PC-9 (cell line): ENCODE measurements around the gene TLR3. TPM values are rescaled to one million over a fixed set of nuclear protein-coding genes. Genes with fewer than 3 reads are reported as not detected.

Source experiments
- BruUV-seq: library from RNA; stranded (reverse); fragments of 400-500 nt; replicated peaks from 2 replicates; lab custom pipeline; 2021; lab: Mats Ljungman, UMichigan
- CTCF ChIA-PET: fragments of 300-600 bp; sonication (Branson Sonifier 250); formaldehyde crosslinking; loops from one replicate; lab custom pipeline; 2022; ENCODE audit warnings: antibody characterized with exemption; lab: Charles Lee
- POLR2A ChIA-PET: fragments of 300-600 bp; sonication (Branson Sonifier 250); formaldehyde crosslinking; loops from one replicate; lab custom pipeline; 2022; ENCODE audit warnings: antibody characterized with exemption; ENCODE audit not compliant: unreplicated experiment; lab: Charles Lee
- DNase-seq, 2 experiments: peaks; one replicate each; pipeline versions ENCODE4 v3.0.0 to v3.0.0-alpha.2; 2015 to 2022; ENCODE audit warnings: mixed read lengths in 1 of 2
- H2AFZ ChIP-seq: fragments of 200-600 bp; sonication (generic); 2 replicates; pipeline ENCODE4 v1.8.1; 2017; ENCODE audit warnings: antibody characterized with exemption
- H3F3A ChIP-seq: fragments of 200-600 bp; sonication (generic); 2 replicates; pipeline ENCODE4 v1.8.1; 2017; ENCODE audit warnings: antibody characterized with exemption, mild to moderate bottlenecking, low read depth; ENCODE audit not compliant: insufficient read depth
- H3K27ac ChIP-seq: fragments of 200-600 bp; sonication (generic); 2 replicates; pipeline ENCODE4 v1.6.1; 2016; ENCODE audit warnings: mixed run types
- H3K27me3 ChIP-seq: fragments of 200-600 bp; sonication (generic); 2 replicates; pipeline ENCODE4 v1.6.1; 2016; ENCODE audit warnings: low read depth, mixed run types; ENCODE audit not compliant: insufficient read depth
- H3K36me3 ChIP-seq: fragments of 200-600 bp; sonication (generic); 2 replicates; pipeline ENCODE4 v1.6.1; 2016; ENCODE audit warnings: low read depth, mixed run types
- H3K4me1 ChIP-seq: fragments of 200-600 bp; sonication (generic); replicated peaks from 2 replicates; pipeline ENCODE4 v1.6.1; 2016; ENCODE audit warnings: mixed run types; ENCODE audit not compliant: insufficient read depth
- H3K4me2 ChIP-seq: fragments of 200-600 bp; sonication (generic); 2 replicates; pipeline ENCODE4 v1.6.1; 2017; ENCODE audit warnings: mixed run types
- H3K4me3 ChIP-seq: fragments of 200-600 bp; sonication (generic); 2 replicates; pipeline ENCODE4 v1.6.1; 2016; ENCODE audit warnings: mixed run types
- H3K79me2 ChIP-seq: fragments of 200-600 bp; sonication (generic); 2 replicates; pipeline ENCODE4 v1.6.1; 2017; ENCODE audit warnings: low read depth, mixed run types
- H3K9me2 ChIP-seq: fragments of 200-600 bp; sonication (generic); 2 replicates; pipeline ENCODE4 v1.8.1; 2017; ENCODE audit warnings: mild to moderate bottlenecking; ENCODE audit not compliant: insufficient read depth
- H3K9me3 ChIP-seq: fragments of 200-600 bp; sonication (generic); 2 replicates; pipeline ENCODE4 v1.8.1; 2016; ENCODE audit warnings: low read depth; ENCODE audit not compliant: insufficient read depth
- H4K20me1 ChIP-seq: fragments of 200-600 bp; sonication (generic); 2 replicates; pipeline ENCODE4 v1.8.1; 2017; ENCODE audit not compliant: insufficient read depth
- CTCF ChIP-seq: fragments of 200-600 bp; sonication (generic); conservative IDR thresholded peaks from 2 replicates; pipeline ENCODE4 v1.6.1; 2017; ENCODE audit warnings: mixed run types, antibody characterized with exemption, mild to moderate bottlenecking, moderate library complexity
- EZH2 ChIP-seq: fragments of 200-600 bp; sonication (generic); IDR thresholded peaks from 2 replicates; pipeline ENCODE4 v1.8.0; 2017; ENCODE audit warnings: antibody characterized with exemption, low read depth
- intact Hi-C: fragments of 100-400 bp; cut with micrococcal nuclease; formaldehyde crosslinking; loops from one replicate; pipeline ENCODE4 v1.10.0; 2022; ENCODE audit not compliant: unreplicated experiment
- total RNA-seq: library from RNA; stranded (reverse); gene quantifications from 2 replicates; pipeline ENCODE4 v1.2.3, GENCODE V29; 2021

TLR3 gene
- total RNA-seq, 1 experiment from 2014 or later, result 10.3 TPM

- H3F3A ChIP-seq, result no peaks in the 10 kb centered on the region
- intact Hi-C loops, result no loop called here
- no peaks in the 10 kb centered on the region for H3K79me2 ChIP-seq
- ChIA-PET POLR2A (no interaction called here), CTCF (no interaction called here)
- no peak for DNase-seq
- H3K27ac ChIP-seq, result no peak overlapping the region
- no TSS peak for BruUV-seq
- H3K4me2 ChIP-seq, result no peak overlapping the region
- no peaks in the 10 kb centered on the region for H4K20me1 ChIP-seq
- no peaks in the 10 kb centered on the region for H3K36me3 ChIP-seq
- no peaks in the 10 kb centered on the region for H3K9me3 ChIP-seq
- H3K4me1 ChIP-seq, result peaks cover 9% of the 10 kb centered on the region
- TF ChIP-seq CTCF, result no peak
- no peak for TF ChIP-seq EZH2
- H3K27me3 ChIP-seq, result no peaks in the 10 kb centered on the region
- H3K9me2 ChIP-seq, result no peaks in the 10 kb centered on the region
- H3K4me3 ChIP-seq, result no peak overlapping the region
- H2AFZ ChIP-seq, result no peak overlapping the region
These were observed 5.2 kb downstream of the TLR3 start for GRCh38 chr4:186074189-186074588.

GRCh38 chr4:186078981-186079638 is 10.2 kb downstream of the TLR3 start:
- Histone ChIP-seq H3K4me2 (peak overlapping the region; percentile 51), H3K27me3 (no peaks in the 10 kb centered on the region), H3K4me1 (peaks cover 16% of the 10 kb centered on the region), H3F3A (no peaks in the 10 kb centered on the region), H3K9me3 (no peaks in the 10 kb centered on the region), H3K79me2 (no peaks in the 10 kb centered on the region), H3K36me3 (no peaks in the 10 kb centered on the region), H2AFZ (0 out of 2 replicates have a peak overlapping the region, but pooled peaks have one; percentile 33), H4K20me1 (no peaks in the 10 kb centered on the region), H3K4me3 (peak overlapping the region; percentile 36; the same call in 1 of the 2 replicates), H3K27ac (no peak overlapping the region), H3K9me2 (no peaks in the 10 kb centered on the region)
- no TSS peak for BruUV-seq
- intact Hi-C loops, result no loop called here
- peak; percentile 27 to 52 for DNase-seq
- ChIA-PET CTCF (interaction anchor here (1.2 to 1.7 kb wide), 2 partner anchors 11 to 58 kb away, joined by 3 to 4 read pairs; partner anchors contain the start of gene TLR3), POLR2A (no interaction called here)
- TF ChIP-seq EZH2, result no peak
- TF ChIP-seq CTCF, result no peak

- H3K4me3 ChIP-seq, result peak overlapping the region; percentile 36; the same call in 1 of the 2 replicates
- H4K20me1 ChIP-seq, result no peaks in the 10 kb centered on the region
- H3K27ac ChIP-seq, result no peak overlapping the region
- no peaks in the 10 kb centered on the region for H3K9me3 ChIP-seq
- TF ChIP-seq EZH2, result no peak
- TF ChIP-seq CTCF, result no peak
- no peak for DNase-seq
- intact Hi-C loops, result no loop called here
- H3F3A ChIP-seq, result no peaks in the 10 kb centered on the region
- BruUV-seq, result no TSS peak
- 0 out of 2 replicates have a peak overlapping the region, but pooled peaks have one; percentile 33 for H2AFZ ChIP-seq
- no peaks in the 10 kb centered on the region for H3K27me3 ChIP-seq
- H3K4me1 ChIP-seq, result peaks cover 16% of the 10 kb centered on the region
- no peaks in the 10 kb centered on the region for H3K9me2 ChIP-seq
- H3K4me2 ChIP-seq, result peak overlapping the region; percentile 51; the same call in 1 of the 2 replicates
- ChIA-PET POLR2A (no interaction called here), CTCF (interaction anchor here (1.2 to 1.7 kb wide), 2 partner anchors 11 to 58 kb away, joined by 3 to 4 read pairs; partner anchors contain the start of gene TLR3)
- H3K36me3 ChIP-seq, result no peaks in the 10 kb centered on the region
- no peaks in the 10 kb centered on the region for H3K79me2 ChIP-seq
These were observed 10.7 kb downstream of the TLR3 start for GRCh38 chr4:186079694-186080093.
